Peyer's patch (tissue), 4 donors: ENCODE results near the gene MEST.

Experiments
- CTCF ChIP-seq, 6 experiments: fragments of 450-650 bp in 4 of 6; fragments of 200-600 bp in 2 of 6; sonication (generic) in 1 of 6; IDR thresholded peaks; one replicate each; pipeline ENCODE4 v1.5.1; 2017 to 2019; ENCODE audit warnings: antibody characterized with exemption in 6 of 6, mild to moderate bottlenecking in 3 of 6, moderate library complexity in 1 of 6
- POLR2A ChIP-seq, 2 donors: fragments of 450-650 bp; IDR thresholded peaks; one replicate each; pipeline ENCODE4 v1.5.1; 2017; ENCODE audit warnings: antibody characterized with exemption in 2 of 2, mild to moderate bottlenecking in 2 of 2, moderate library complexity in 2 of 2

GRCh38 chr7:130446259-130446658 is 45.6 kb upstream of the MEST start:
- TF ChIP-seq CTCF (IDR thresholded peaks at IDR 0.05) (no peak), POLR2A (IDR thresholded peaks at IDR 0.05) (no peak)
